ENCODE measurements around the gene RTN3.
"Not testable (repeated sequence)": the region's sequence is repeated elsewhere in the genome, so short reads cannot be mapped to it uniquely, and the experiment has no call there.

RTN3 gene

GRCh38 chr11:63682066-63683021 is 1.0 kb downstream of the RTN3 start:
- no peak for DNase-seq

DNA sequence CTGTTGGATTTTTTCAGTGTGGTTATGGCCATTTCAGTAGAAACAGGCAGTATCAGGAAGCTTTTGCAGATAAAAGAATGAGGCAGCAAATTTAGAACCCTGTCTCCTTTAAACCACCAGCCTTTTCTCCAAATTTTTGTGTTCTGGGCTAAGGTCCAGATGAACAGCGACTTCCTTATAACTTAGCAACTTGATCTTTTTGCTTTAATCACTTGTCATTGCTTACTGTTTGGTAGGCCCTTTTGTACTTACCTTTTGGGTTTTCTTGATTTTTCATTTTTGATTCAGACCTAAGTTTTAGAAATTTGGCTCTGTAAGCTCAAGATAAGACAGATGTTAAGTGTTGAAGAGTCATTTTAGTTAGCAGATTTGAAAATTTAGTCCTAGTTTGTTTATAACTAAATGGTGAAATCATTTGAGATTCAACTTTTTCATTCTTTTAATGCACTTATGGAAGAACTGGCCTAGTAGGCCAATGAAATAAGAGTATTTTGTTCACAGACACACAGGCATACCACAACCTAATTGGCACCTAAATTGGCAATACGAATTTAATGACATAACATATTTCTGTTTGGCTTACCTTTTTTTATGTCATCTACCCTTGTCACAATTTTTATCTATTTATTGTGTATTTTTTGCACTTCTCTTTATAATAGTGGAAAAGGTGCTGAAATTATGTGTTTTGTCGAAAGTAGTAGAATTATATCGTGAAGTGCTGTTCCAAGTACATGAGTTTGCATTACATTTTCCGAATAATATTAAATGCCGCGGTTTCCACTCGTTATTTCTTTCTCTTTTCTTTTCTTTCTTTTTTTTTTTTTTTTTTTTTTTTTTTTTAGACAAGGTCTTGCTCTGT is 2.1 kb downstream of the RTN3 start:
- no peak for DNase-seq

- DNase-seq: not testable (repeated sequence)
Observed at GRCh38 chr11:63685158-63685721, 3.9 kb downstream of the RTN3 start.

DNA sequence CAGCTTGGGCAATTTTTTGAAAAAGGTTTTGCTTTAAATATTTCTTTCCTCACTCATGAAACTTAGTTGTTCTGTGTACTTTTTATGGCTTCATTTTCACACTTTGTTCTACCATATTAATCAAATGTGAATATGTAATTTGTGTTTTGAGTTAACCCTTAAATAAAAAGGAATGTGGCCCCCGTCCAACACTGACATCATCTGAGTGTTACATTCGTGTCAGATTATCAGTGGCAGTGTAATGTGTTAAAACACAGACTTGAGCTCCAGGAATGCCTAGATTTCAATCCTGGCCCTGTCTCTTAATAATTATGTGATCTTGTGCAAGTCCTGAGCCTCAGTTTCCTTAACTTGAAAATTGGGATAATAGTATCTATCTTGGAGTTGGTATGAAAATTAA is 5.6 kb downstream of the RTN3 start:
- no peak for DNase-seq

GRCh38 chr11:63687845-63688244 is 6.5 kb downstream of the RTN3 start:
- DNase-seq: peak; percentile 11

DNA sequence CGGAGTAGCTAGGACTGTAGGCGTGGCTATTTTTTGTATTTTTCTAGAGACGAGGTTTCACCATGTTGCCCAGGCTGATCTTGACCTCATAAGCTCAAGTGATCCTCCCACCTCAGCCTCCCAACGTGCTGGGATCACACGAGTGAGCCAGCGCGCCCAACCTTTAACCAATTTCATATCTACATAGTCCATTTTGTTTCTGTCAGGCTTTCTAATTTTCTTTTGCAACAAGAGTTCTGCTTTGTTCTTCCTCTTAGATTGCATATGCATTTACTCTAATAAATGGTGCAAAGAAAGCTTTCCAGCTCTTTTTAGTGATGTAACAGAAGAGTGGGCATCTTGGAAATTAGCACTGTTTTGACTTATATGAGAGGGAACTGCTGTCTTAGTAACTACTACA is 13.3 kb downstream of the RTN3 start:
- DNase-seq: no peak

- no peak for DNase-seq
Observed at GRCh38 chr11:63698976-63699733, 17.9 kb downstream of the RTN3 start.

- DNase-seq: no peak
Observed at GRCh38 chr11:63699896-63700295, 18.6 kb downstream of the RTN3 start.

GRCh38 chr11:63705526-63705925 is 24.2 kb downstream of the RTN3 start:
- no peak for DNase-seq

DNA sequence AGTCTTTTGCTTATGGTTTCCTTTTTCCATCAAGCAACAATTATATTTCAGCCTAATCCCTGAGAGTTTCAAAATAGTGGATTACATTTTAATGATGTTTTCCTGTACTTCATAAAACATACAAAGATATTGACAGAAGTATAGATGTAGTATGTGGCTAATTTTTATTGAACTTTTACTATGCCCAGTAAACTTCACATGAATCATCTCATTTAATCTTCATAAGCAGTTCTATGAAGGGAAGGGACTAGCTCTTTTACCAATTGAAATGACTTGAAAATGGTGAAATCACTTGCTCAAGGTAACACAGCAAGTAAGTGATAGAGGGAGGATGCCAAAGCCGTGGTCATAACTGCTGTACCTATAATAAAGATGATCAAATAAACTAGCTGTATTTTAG is 27.5 kb downstream of the RTN3 start:
- no peak for DNase-seq

DNA sequence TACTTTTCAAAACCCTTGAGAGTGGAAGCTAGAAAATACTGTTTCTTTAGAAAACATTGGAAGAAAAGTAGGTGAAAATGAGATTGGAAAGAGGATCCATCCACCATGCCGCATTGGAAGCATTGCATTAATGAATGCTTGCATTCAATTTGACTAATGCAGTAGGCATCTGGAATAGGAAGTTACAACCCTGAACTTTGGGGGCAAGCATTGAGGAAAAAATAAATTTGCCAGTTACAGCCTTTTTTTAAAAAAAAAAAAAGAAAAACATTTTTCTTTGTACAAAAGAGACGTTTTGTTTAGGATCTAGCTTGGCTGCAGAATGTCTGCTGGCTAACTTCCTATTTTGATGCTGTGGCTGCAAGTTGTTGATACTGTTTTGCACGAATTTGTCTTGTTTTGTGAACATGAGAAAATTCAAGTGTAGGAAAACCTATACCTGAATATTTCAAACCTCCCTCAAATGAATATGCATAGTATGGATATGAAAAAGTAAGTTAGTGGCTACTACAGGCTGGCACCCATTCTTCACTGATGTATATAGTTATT is 28.1 kb downstream of the RTN3 start:
- DNase-seq: no peak

DNA sequence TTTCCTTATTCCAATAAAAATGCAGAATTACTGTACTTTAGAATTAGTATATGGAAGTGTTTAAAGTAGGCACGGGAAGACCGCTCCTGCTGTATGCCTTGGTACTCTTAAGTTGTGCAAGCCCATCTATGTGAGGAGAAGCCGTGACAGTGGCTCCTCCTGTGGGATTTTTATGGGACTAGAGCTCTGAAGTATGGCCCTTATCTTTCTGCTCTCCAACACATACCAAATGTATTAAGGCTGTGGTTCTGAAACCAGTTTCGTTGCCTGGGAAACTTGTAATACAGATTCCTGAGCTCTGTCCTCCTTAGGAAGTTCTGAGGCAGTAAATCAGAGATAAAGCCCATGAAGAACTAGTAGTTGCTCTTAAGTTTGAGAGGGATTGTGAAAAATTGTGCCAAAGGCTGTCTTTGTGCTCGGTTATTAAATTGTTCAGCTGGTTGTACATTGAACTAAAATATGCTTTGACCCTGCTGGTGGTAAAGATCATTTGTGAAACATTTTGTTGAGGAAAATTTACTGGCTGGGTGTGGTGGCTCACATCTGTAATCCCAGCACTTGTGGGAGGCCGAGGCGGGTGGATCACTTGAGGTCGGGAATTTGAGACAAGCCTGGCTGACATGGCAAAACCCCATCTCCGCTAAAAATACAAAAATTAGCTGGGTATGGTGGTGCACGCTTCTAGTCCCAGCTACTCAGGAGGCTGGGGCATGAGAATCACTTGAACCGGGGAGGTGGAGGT is 29.3 kb downstream of the RTN3 start:
- no peak for DNase-seq

GRCh38 chr11:63711838-63712237 is 30.5 kb downstream of the RTN3 start:
- no peak for DNase-seq

- DNase-seq: no peak
Observed at GRCh38 chr11:63713766-63714165, 32.5 kb downstream of the RTN3 start.

- no peak for DNase-seq
Observed at GRCh38 chr11:63716046-63716445, 34.7 kb downstream of the RTN3 start.

- no peak for DNase-seq
Observed at GRCh38 chr11:63719001-63719400, 37.7 kb downstream of the RTN3 start.

DNA sequence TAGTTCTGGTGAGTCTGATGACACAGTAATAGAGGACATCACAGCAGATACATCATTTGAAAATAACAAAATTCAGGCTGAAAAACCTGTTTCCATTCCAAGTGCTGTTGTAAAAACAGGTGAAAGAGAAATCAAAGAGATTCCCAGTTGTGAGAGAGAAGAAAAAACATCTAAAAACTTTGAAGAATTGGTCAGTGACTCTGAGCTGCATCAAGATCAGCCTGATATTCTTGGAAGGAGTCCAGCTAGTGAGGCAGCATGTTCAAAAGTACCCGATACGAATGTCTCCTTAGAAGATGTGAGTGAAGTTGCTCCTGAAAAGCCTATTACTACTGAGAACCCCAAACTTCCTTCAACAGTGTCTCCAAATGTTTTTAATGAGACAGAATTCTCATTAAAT is 38.7 kb downstream of the RTN3 start:
- DNase-seq: no peak

- no peak for DNase-seq
Observed at GRCh38 chr11:63720611-63721010, 39.3 kb downstream of the RTN3 start.

- no peak for DNase-seq
Observed at GRCh38 chr11:63729326-63729725, 48.0 kb downstream of the RTN3 start.

DNA sequence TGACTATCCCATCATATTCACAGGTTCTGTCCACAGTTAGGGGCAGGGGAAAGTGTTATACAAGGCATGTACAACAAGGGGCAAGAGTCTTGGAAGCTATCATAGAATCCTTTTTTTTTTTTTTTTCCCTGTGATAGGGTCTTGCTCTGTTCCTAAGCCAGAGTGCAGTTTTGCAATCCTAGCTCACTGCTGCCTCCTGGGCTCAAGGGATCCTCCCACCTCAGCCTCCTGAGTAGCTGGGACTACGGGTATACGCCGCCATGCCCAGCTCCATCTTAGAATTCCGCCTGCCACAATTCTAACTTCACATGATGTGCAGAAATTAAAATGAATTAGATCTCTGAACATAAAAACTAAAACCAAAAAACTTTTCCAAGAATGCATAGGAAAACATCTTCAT is 55.6 kb downstream of the RTN3 start:
- no peak for DNase-seq

DNA sequence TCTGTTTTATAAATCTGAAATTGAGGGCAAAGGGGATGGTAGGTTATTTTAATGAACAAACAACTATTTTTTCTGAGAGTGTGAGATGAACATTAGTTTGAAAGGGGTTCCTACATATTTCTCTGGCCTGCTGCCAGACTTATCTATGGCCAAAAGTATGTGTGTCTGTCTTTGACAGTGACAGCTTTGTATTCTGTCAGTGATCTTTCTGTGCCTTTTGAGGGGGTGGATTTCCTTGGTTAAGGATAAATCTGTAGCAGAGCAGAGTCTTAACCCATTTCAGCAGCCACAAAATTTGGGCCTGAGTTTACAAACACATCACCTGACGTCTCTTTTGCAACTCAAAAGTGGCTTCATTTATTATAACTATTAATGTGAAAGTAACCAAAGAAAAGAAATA is 56.4 kb downstream of the RTN3 start:
- no peak for DNase-seq

Measured in stimulated activated naive CD4-positive, alpha-beta T cell treated with Interleukin-2 at 50 U/mL for 16 hours (primary cell).